HG02938 (cell line): ENCODE results near the gene TEX13C.
"Not testable (repeated sequence)": the region's sequence is repeated elsewhere in the genome, so short reads cannot be mapped to it uniquely, and the experiment has no call there.

Source experiments
- ATAC-seq: cut with Tn5 transposase; IDR thresholded peaks from one replicate; pipeline ENCODE4 v1.9.1; 2021; ENCODE audit warnings: mild to moderate bottlenecking, moderate library complexity; ENCODE audit not compliant: unreplicated experiment

The TEX13C gene

DNA sequence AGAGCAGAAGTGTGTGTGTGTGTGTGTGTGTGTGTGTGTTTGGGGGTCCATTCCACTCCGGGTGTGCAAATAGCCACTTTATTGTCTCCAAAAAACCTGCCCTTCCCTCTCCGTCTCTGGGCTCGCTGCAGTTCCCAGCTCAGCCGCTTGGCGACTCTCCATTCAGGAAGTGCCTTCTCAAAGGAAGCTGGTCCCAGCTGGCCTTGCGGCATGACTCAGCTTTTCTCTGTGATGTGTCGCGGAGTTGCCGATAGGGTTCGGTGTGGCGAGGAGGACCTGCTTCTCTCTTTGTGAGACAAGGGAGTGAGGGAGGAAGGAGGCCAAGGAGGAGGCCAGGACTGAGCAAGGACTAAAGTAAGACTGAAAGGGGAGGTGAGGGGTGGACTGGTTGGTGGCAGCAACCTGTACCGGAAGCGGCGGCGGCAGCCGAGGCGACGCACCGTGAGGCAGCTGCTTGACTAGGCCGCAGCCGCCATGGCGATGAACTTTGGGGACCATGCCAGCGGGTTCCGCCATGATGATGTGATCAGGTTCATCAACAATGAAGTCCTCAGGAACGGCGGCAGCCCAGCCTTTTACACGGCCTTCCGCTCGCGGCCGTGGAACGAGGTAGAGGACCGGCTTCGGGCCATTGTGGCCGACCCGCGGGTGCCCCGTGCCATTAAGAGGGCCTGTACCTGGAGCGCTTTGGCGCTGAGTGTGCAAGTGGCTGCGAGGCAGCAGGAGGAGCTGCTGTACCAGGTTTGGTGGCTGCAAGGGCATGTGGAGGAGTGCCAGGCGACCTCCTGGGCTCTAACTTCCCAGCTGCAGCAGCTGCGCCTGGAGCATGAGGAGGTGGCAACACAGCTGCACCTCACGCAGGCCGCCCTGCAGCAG is at the start of gene TEX13C:
TSS of gene TEX13C (plus strand) at position 226 of the 876 bp plus-strand sequence. CDS start at position 475, 249 bp downstream.
- ATAC-seq, result no peak

DNA sequence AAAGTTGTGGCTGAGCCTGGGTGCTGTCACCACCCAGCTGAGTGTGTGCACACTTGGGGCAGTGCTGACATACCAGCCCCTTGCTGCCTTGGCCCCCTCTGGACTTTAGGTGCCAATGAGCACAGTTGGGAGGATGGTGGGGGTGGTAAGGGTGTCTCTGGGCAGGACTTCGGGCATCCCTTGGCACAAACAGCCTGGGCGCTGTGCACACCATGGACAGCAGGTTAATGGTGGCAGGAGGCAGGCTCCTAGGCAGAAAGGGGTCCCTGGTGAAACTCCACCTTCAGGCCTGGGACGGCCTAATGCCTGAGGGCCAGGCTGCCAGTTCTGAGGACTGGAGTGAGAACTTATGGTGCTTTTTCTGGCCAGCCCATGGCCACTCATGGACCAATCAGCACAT is 32.4 kb upstream of the TEX13C start:
- no peak for ATAC-seq

DNA sequence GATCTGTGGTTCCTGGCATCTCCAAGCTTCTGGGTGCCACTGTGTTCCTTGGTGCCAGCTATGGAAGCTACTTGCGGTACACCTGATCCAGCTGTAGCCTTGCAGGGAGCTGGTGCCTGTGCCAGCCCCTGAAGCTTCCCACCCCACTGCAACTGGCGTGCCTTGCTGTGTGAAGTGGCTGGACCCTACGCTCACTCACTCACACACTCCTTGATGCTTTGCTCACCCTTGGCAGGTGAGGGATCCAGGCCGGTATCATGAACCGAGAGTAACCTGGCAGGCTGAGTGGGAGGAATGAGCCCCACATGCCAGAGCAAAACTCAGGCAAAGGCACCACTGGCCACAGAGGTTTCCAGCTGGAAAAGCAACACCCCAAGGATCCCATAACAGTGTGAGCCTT is 31.3 kb upstream of the TEX13C start:
- no peak for ATAC-seq

DNA sequence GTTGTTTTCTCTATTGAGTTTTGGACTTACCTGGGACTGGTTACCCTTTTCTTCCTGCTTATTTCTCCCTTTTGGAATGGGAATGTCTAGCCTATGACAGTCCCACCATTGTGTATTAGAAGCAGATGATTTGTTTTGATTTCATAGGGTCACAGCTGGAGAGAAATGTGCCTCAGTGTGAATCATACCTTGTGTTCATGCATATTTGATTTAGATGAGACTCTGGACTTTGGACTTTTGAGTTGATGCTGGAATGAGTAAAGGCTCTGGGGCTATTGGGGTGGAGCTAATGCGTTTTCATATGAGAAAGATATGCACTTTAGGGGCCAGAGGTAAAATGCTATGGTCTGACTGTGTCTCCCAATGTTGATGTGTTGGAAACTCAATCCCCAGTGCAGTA is 30.5 kb upstream of the TEX13C start:
- ATAC-seq, result no peak

DNA sequence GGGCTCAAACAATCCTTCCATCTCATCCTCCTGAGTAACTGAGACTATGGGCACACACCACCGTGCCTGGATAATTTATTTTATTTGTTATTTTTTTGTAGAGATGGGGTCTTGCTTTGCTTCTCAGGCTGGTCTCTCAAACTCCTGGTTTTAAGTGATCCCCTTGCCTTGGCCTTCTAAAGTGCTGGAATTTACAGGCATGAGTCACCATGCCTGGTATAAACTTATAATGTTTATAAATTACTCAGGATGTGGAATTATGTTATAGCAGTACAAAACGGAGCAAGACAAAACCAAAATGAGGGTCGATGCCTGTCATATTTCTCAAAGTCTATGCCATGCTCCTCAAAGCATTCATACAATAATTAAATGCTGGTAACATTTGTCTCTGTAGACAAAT is 29.8 kb upstream of the TEX13C start:
- no peak for ATAC-seq

DNA sequence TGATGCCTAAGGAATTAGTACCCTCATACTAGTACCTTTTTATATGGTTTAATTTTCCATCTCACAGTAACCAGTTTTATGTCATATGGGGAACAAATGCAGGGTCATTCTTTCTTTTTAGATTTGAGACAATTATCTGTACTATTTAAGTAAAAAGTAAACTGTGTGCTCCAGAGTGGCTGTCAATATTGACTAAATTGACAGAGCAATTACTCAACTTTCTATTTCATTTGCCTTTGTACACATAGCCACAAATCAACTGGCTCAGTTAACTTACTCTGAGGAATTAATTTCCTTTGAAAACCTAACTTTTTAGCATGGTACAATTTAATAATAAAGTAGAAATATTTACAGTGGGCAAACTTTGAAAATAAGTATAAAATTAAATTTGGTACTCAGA is 28.5 kb upstream of the TEX13C start:
- ATAC-seq, result no peak

DNA sequence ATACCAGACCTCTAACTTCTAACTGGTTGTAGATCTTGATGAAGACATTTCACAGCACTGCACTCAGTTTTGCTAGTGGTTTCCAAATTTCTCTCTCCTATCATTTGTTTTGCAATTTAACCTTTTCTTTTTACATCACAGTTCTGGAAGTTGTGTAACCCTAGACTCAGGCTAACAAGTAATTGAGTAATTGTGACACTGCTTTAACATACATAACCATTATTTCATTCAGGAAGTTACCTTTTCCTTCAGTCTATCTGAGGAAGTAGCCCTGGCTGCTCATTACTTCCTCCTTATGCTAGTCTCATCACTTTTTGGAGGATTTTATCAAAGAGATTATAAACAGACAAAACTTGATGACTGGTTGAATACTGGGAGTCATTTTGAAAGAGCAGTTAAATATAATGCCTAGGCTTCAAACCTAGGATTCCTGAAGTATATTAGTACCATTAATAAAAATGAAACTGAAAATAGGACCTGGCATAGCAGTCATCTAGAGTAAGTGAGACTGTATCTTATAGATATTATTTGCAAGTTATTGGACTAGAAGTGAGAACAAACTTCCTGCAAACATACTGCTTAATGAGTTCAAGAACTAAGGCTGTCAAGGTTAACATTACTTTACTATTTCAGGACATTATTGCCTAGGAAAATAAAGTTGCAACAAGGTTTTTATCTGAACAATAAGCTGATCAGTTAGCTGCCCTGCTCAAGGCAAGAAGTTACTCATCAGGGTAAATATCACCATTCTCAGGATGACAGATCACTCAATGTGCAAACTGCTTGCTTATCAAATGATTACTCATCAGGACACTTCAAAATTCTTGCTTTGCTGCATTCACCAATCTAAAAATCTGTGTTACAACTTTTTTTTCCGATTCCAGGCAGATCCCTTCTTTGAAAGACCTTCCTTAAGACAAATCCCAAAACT is 25.6 kb upstream of the TEX13C start:
- ATAC-seq, result peak; percentile 49

DNA sequence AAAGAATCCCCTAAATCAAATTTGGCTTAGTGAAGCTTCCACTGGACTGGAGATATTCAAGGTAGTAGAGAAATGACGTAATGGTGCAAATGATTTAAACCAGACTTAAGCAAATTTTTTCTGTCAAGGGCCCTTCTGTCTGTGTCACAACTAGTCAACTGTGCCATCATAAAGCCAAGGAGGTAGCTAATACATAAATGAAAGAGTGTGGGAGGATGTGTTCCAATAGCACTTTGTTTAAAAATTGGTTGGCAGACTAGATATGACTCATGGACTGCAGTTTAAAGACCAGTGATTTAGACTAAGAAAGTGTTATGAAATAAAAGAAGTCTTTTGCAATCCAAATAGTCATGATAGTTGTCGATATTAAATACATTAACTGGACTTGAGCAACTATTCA is 24.3 kb upstream of the TEX13C start:
- ATAC-seq, result peak; percentile 93

DNA sequence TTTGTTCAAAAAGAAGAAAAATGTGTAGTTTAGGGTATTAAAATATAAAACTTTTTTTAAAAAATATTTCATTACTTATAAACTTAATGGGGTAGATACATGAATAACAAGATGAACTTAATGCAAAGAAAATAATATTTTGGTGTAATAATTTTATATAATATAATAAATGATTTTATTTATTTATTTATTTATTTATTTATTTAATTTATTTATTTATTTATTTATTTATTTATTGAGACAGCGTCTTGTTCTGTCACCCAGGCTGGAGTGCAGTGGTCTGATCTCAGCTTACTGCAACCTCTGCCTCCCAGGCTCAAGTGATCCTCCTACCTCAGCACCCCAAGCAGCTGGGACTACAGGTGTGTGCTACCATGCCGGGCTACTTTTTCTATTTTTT is 20.8 kb upstream of the TEX13C start:
- no peak for ATAC-seq

DNA sequence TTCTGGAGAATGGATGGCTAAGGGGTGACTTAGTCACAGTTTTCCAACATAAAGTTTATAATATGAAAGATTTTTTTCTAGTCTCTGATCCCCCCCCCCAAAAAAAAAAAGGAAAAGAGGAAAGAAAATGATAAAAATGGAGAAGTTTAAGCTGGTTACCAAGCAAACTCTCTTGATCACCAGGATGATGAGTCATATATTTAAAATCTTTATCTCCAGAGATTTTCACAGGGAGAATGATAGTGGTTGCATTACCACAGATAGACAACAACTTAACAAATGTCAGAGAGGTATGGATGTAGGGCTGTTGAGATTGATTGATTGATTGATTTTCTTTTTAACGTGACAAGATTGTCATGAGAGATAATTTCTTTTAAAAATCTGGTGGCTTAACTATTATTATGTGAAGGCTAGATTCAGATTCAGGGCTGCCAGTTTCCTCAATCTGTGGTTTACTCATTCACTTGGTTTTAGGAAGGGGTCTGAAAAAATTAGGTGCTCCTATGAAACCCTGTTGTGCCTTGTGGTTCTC is 13.3 kb upstream of the TEX13C start:
- no peak for ATAC-seq

DNA sequence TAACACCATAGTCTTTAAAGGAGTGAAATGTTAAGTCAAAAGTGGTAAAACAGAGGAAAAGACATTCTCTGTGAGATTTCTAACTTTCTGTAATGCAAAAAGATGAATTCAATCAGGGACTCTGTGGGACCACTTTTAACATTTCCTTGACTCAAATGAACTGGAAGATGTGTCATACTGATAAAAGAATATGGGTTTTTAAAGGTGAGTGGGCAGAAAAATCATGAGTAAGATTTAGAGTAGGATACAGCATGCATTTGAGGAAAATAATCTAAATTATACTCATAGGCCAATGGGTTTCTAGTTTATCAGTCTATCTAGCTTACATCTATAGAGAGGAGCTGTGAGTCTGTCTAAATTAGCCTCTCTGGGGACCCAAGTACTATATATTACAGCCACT is 11.0 kb upstream of the TEX13C start:
- ATAC-seq, result no peak

DNA sequence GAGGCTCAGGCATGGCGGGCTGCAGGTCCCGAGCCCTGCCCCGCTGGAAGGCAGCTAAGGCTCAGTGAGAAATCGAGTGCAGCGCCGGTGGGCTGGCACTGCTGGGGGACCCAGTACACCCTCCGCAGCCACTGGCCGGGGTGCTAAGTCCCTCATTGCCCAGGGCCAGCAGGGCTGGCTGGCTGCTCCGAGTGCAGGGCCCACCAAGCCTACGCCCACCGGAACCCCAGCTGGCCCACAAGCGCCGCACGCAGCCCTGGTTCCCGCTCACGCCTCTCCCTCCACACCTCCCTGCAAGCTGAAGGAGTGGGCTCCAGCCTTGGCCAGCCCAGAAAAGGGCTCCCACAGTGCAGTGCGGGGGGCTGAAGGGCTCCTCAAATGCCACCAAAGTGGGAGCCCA is 505 bp upstream of the TEX13C start:
- not testable (repeated sequence) for ATAC-seq

DNA sequence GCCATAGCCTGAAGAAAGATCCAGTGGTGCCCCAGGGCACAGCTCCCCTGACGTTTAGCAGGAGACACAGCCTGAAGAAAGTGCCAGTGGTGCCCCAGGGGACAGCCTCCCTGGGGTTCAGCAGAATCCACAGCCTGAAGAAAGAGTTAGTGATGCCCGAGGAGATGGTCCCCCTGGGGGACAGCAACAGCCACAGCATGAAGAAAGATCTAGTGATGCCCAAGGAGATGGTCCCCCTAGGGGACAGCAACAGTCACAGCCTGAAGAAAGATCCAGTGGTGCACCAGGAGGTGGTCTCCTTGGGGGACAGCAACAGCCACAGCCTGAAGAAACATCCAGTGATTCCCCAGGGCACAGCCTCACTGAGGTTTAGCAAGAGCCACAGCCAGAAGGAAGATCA is 2.8 kb downstream of the TEX13C start:
- no peak for ATAC-seq

DNA sequence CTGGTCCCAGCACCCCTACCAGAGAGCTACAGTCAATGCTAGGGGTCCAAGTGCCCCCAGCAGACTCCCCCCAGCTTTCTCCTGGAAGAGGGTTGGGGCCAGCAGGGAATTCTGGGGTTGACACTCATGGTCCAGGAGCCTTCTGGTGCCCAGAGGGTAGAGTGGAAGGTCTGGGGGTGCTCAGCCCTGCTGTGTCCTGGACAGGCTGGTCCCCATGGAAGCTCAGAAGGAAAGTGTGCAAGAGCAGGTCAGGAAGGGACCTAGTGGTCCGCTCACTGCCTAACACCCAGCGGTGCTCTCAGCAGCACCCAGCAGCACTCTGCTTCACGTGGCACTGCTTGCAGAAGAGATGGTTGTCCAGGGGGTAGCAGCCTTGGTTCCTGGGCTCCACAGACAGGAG is 6.9 kb downstream of the TEX13C start:
- ATAC-seq, result no peak

DNA sequence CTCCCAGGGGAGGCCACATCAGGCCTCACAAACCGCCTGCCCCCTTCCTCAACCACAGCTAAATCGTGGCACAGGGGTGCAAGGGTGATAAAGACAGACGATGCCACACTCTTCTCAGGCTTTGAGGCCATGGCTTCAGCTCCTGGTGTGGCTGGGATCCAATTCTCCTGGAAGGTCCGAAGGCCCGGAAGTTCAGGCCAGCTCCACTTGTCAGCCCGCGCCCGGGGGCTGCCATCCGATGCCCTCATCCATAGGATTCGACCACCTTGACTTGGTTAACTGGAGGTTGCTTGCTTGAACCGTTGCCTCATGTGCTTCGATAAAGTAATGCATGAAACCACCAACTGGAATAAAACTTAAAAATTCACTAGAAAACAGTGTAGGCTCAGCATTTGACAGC is 8.2 kb downstream of the TEX13C start:
- no peak for ATAC-seq

DNA sequence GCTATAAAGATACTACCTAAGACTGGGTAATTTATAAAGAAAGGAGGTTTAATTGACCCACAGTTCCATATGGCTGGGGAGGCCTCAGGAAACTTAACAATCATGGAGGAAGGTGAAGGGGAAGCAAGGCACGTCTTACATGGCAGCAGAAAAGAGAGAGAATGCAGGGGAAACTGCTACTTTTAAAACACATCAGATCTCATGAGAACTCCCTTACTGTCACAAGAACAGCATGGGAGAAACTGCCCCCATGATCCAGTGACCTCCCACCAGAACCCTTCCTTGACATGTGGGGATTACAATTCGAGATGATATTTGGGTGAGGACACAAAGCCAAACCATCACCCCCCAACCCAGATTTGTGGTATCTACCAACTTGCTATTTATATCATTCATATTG is 13.9 kb downstream of the TEX13C start:
- ATAC-seq, result no peak

DNA sequence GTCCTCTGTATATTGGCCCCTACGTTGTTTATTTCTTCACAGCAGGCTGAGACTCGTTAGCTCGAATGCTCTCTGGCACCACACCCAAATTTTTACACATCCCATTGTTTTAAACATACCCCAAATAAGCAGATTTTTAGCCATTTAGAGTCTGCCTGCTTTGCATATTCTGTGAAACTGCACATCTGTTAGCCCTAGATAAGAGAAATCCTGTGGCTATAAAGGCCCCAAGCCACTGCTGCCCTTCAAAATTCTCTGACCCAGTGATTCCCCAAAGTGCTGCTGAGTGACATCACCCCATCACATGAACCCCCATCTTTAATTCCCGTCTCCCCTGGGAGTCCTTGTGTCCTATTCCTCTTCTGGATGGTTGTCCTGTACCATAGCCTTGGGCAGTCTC is 20.8 kb downstream of the TEX13C start:
- no peak for ATAC-seq

DNA sequence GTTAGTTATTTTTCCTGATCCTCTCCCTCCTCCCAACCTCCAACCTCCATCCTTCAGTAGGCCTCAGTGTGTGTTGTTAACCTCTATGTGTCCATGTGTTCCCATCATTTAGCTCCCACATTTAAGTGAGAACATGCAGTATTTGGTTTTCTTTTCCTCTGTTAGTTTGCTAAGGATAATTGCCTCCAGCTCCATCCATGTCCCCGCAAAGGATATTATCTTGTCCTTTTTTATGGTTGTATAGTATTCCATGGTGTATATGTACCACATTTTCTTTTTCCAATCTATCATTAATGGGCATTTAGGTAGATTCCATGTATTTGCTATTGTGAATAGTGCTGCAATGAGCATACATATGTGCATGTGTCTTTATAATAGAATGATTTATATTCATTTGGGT is 54.5 kb downstream of the TEX13C start:
- no peak for ATAC-seq
